Left ventricle myocardium inferior (tissue), 1 donor: ENCODE data around the gene GMPPA. TPM values are rescaled to one million over a fixed set of nuclear protein-coding genes. Genes with fewer than 3 reads are reported as not detected.

Source experiments
- DNase-seq: peaks from one replicate; pipeline ENCODE4 v3.0.0-alpha.2; 2020
- H3K27ac ChIP-seq: fragments of 200-600 bp; replicated peaks from 2 replicates; pipeline ENCODE4 v1.8.0; 2021
- H3K27me3 ChIP-seq: fragments of 200-600 bp; 2 replicates; pipeline ENCODE4 v1.8.0; 2021; ENCODE audit warnings: low read depth
- H3K36me3 ChIP-seq: fragments of 200-600 bp; 2 replicates; pipeline ENCODE4 v1.8.0; 2021
- H3K4me1 ChIP-seq: fragments of 200-600 bp; 2 replicates; pipeline ENCODE4 v1.8.0; 2021
- H3K4me3 ChIP-seq: fragments of 200-600 bp; 2 replicates; pipeline ENCODE4 v1.8.0; 2021; ENCODE audit warnings: mild to moderate bottlenecking, moderate library complexity
- H3K9me3 ChIP-seq: fragments of 200-600 bp; replicated peaks from 2 replicates; pipeline ENCODE4 v1.8.0; 2021
- CTCF ChIP-seq: fragments of 200-600 bp; IDR thresholded peaks from 2 replicates; pipeline ENCODE4 v1.8.0; 2021; ENCODE audit warnings: antibody characterized with exemption, mild to moderate bottlenecking, borderline replicate concordance
- intact Hi-C: fragments of 100-400 bp; cut with micrococcal nuclease; formaldehyde crosslinking; loops from one replicate; pipeline ENCODE4 v1.11.0; 2022
- total RNA-seq: library from RNA; stranded (reverse); fragmentation: NEBNext Ultra II Directional; extraction: Animal tissue kit (Norgen Biotek cat#: 25700); gene quantifications from one replicate; pipeline ENCODE4 v1.2.1, GENCODE V29; 2021
- donor health status: DM: no; HTN: yes; CAD: no; lungs with severe emphysema.

The GMPPA gene
- total RNA-seq, 1 donor from 2014 or later: 22.0 TPM

GRCh38 chr2:219506153-219506801 lies 7.6 kb downstream of the GMPPA start:
- Histone ChIP-seq H3K27ac (no peak overlapping the region), H3K36me3 (peaks cover 54% of the 10 kb centered on the region), H3K27me3 (peaks cover 22% of the 10 kb centered on the region), H3K4me3 (no peak overlapping the region), H3K4me1 (peaks cover 38% of the 10 kb centered on the region), H3K9me3 (no peaks in the 10 kb centered on the region)
- DNase-seq: no peak
- intact Hi-C loops: no loop called here
- no peak for TF ChIP-seq CTCF

- H3K36me3 ChIP-seq: peaks cover 47% of the 10 kb centered on the region
- peaks cover 28% of the 10 kb centered on the region for H3K27me3 ChIP-seq
- no peak overlapping the region for H3K27ac ChIP-seq
- peaks cover 38% of the 10 kb centered on the region for H3K4me1 ChIP-seq
- no peak overlapping the region for H3K4me3 ChIP-seq
- DNase-seq: no peak
- no peaks in the 10 kb centered on the region for H3K9me3 ChIP-seq
- TF ChIP-seq CTCF: no peak
- intact Hi-C loops: no loop called here
Measured at GRCh38 chr2:219506802-219507526, 8.3 kb downstream of the GMPPA start.

GRCh38 chr2:219507581-219508443 lies 9.1 kb downstream of the GMPPA start:
- Histone ChIP-seq H3K9me3 (no peaks in the 10 kb centered on the region), H3K4me3 (no peak overlapping the region), H3K36me3 (peaks cover 39% of the 10 kb centered on the region), H3K27me3 (peaks cover 37% of the 10 kb centered on the region), H3K27ac (no peak overlapping the region), H3K4me1 (peaks cover 38% of the 10 kb centered on the region)
- TF ChIP-seq CTCF: no peak
- no peak for DNase-seq
- intact Hi-C loops: no loop called here

- intact Hi-C loops: no loop called here
- Histone ChIP-seq H3K4me3 (no peak overlapping the region), H3K27ac (no peak overlapping the region), H3K9me3 (no peaks in the 10 kb centered on the region), H3K27me3 (peaks cover 42% of the 10 kb centered on the region), H3K36me3 (peaks cover 34% of the 10 kb centered on the region), H3K4me1 (peaks cover 38% of the 10 kb centered on the region)
- no peak for DNase-seq
- no peak for TF ChIP-seq CTCF
Measured at GRCh38 chr2:219508444-219508734, 9.7 kb downstream of the GMPPA start.

GRCh38 chr2:219508971-219509779 lies 10.5 kb downstream of the GMPPA start:
- no peak for TF ChIP-seq CTCF
- intact Hi-C loops: no loop called here
- no peak overlapping the region for H3K27ac ChIP-seq
- no peaks in the 10 kb centered on the region for H3K9me3 ChIP-seq
- peaks cover 44% of the 10 kb centered on the region for H3K4me1 ChIP-seq
- H3K4me3 ChIP-seq: peak overlapping the region; percentile 55
- H3K36me3 ChIP-seq: peaks cover 26% of the 10 kb centered on the region
- H3K27me3 ChIP-seq: peaks cover 50% of the 10 kb centered on the region
- DNase-seq: no peak
